SK-MEL-5 (cell line): ENCODE results near the gene C16orf90. TPM values are rescaled to one million over a fixed set of nuclear protein-coding genes. Genes with fewer than 3 reads are reported as not detected.

Source experiments
- DNase-seq: peaks from one replicate; pipeline ENCODE4 v3.0.0-alpha.2; 2016; ENCODE audit warnings: low read depth, low spot score
- in situ Hi-C: cut with HindIII; loops from 2 replicates; pipeline ENCODE4 v1.10.0; 2016; ENCODE audit warnings: low sequenced_read_pairs, high pct_unique_total_duplicates, low pct_unique_long_range_greater_than_20kb
- small RNA-seq, 2 experiments: library from RNA; depleted of rRNA; stranded (forward); fragments of <200 nt; gene quantifications; one replicate each; pipeline ENCODE3, GENCODE V24; 2014
- total RNA-seq: library from RNA; depleted of rRNA; stranded (reverse); fragments of >200 nt; shearing (Covaris generic); gene quantifications from 2 replicates; pipeline ENCODE4 v1.2.3, GENCODE V29; 2014; rRNA removed

Gene C16orf90
- total RNA-seq, 1 experiment from 2014 or later: not detected

DNA sequence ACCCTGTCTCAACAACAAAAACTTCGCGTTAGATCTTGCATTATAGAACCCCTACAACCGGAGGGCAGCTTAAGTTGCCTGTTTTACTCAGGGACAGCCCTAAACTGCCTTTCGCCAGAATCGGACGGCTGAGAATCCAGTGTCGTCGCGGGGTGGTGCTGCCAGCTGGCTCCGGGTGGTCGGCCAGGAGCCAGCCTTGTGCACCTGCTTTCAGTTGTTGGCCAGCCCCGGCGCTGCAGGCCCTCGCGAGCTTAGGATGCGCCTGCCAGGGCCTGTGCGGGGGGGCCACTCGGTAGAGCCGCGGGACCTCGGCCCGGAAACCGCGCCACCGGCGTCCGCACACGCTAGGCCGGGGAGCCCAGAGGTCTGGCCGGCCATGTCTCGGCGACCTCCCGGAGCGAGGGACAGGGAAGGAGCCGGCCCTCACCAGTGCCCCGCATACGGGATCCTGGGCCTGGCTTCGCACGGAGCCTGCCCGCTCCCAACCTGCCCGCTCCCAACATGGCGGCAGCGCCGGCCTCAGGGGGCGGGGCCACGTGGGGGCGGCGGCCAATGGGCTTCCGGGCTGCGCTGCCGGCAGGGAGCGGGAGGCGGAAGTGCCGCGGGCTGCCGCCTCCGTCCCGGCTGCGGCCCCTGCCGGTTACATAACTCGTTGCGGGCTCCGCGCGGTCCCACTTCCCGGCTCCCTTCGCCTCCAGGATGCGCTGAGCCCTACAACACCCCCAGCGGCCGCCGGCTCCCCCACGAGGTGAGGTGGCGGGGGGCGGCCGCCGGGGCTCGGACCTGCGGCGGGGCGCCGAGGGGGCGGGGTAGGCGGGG lies 37.6 kb downstream of the C16orf90 start:
- in situ Hi-C loops: no loop called here
- DNase-seq: peak; percentile 84

DNA sequence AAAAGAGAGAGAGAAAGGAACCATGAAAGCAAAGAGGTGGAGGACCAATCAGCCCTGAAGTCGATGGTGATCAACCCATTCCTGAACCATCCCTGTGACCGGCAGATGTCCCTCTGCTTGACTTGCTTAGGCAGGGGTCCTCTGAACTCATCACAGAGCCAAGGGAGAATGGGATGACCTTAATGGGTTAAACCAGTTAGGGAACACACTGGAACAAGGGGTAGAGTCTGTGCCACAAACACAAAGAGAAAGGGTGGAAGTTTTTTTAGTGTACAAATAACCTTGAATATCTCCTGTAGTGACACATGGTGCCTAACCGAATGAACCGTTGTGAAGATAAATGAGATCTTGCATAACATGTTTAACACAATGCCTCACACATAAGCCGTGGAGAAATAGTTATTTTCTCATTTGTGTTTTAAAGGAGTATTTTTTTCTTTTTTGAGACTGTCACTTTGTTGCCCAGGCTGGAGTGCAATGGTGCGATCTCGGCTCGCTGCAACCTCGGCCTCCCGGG lies 40.6 kb downstream of the C16orf90 start:
- in situ Hi-C loops: no loop called here
- DNase-seq: no peak

DNA sequence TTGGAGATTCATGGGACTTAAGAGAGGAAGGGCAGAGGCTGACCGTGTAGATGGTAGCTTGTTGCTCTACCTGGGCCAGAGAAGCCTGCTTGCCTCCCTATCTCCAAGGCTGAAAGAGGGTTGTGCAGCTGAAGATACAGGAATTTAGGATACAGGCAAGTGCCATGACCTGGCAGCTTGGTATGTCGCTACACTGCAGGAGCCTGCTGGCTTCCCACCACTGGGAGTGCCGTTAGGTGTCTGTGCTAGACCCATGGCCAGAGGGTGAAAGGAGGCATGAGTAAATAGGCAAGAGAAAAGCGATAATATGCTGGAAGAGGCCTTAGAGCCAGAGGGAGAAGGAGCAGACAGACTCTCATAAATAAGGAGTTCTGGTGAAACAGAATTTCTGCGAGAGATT lies 41.2 kb downstream of the C16orf90 start:
- no peak for DNase-seq
- in situ Hi-C loops: no loop called here

DNA sequence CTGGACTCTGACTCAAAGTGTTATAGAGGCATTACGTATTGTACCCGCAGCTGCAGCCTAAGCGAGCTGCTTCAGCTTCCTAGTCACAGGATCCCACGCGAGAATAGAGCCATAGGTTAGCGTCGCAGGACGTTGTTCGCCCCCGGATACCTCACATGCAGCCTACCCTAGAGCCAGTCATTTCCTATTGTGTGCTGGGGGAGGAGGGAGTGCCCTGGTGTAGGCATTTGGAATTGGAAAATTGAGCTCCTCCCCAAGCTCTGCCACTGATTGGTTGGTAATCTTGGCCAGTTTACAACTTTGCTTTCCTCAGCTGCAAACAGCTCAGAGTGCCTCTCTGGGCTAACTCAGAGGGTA lies 51.3 kb downstream of the C16orf90 start:
- peak; percentile 61 for DNase-seq
- in situ Hi-C loops: no loop called here

Small RNA genes lying within 50 kb of the gene (small RNA-seq; reads per million reads assigned to genes)
- gene MIR6126: 0 reads per million in 2 experiments

Other genes starting within 250 kb of the C16orf90 start
- gene MEFV, start 238.9 kb downstream of the C16orf90 start, total RNA-seq: not detected in 2 replicates
- gene ZNF263, start 212.0 kb downstream of the C16orf90 start, total RNA-seq: 42.9 and 48.0 TPM in 2 replicates
- gene TIGD7, start 190.1 kb downstream of the C16orf90 start, total RNA-seq: 2.8 and 3.6 TPM in 2 replicates
- 17.2 and 17.6 TPM in 2 replicates for gene ZNF75A, start 190.0 kb downstream of the C16orf90 start, total RNA-seq
- not detected in 2 replicates for gene OR2C1, start 139.6 kb downstream of the C16orf90 start, total RNA-seq
- gene ZSCAN32, start 94.5 kb downstream of the C16orf90 start, total RNA-seq: 9.0 and 13.3 TPM in 2 replicates
- gene ZNF174, start 94.3 kb downstream of the C16orf90 start, total RNA-seq: 11.6 and 13.4 TPM in 2 replicates
- gene ZNF597, start 52.0 kb downstream of the C16orf90 start, total RNA-seq: 2.8 and 3.1 TPM in 2 replicates
- gene NAA60, start 51.8 kb downstream of the C16orf90 start, total RNA-seq: 4.7 and 5.2 TPM in 2 replicates
- gene CLUAP1, start 5.5 kb upstream of the C16orf90 start, total RNA-seq: 19.0 and 23.6 TPM in 2 replicates
- gene NLRC3, start 81.9 kb upstream of the C16orf90 start, total RNA-seq: not detected in 2 replicates
- gene SLX4, start 116.1 kb upstream of the C16orf90 start, total RNA-seq: 1.8 and 2.0 TPM in 2 replicates
- gene DNASE1, start 159.2 kb upstream of the C16orf90 start, total RNA-seq: 3.6 and 3.9 TPM in 2 replicates
- gene TRAP1, start 222.0 kb upstream of the C16orf90 start, total RNA-seq: 98.7 and 105 TPM in 2 replicates